DND-41 (cell line): ENCODE measurements around the gene ARL6IP5.

ENCODE experiments used
- ATAC-seq: fragments of 200-7000 bp; cut with Tn5 transposase; 3 replicates; pipeline ENCODE4 v1.9.1; 2021; ENCODE audit warnings: low read depth; ENCODE audit not compliant: insufficient read depth
- DNase-seq: peaks from one replicate; pipeline ENCODE4 v3.0.0-alpha.2; 2020
- H2AFZ ChIP-seq: 2 replicates; pipeline ENCODE4 v1.6.0; 2012; ENCODE audit warnings: low read depth, low read length
- H3K27ac ChIP-seq: 2 replicates; pipeline ENCODE4 v1.5.1; 2012; ENCODE audit warnings: low read length, inconsistent platforms
- H3K27me3 ChIP-seq: fragments of 200-600 bp; sonication (generic); 2 replicates; pipeline ENCODE4 v1.6.0; 2012; ENCODE audit warnings: low read length, mild to moderate bottlenecking, inconsistent platforms; ENCODE audit not compliant: insufficient read depth, poor library complexity
- H3K36me3 ChIP-seq: 2 replicates; pipeline ENCODE4 v1.5.1; 2012; ENCODE audit warnings: low read length, inconsistent platforms; ENCODE audit not compliant: insufficient read depth
- H3K4me1 ChIP-seq: 2 replicates; pipeline ENCODE4 v1.5.1; 2012; ENCODE audit warnings: mild to moderate bottlenecking, low read length; ENCODE audit not compliant: insufficient read depth
- H3K4me2 ChIP-seq: 2 replicates; pipeline ENCODE4 v1.6.0; 2012; ENCODE audit warnings: mild to moderate bottlenecking, moderate library complexity, low read length, inconsistent platforms; ENCODE audit not compliant: insufficient read depth
- H3K4me3 ChIP-seq, 2 experiments: fragments of 200-600 bp in 1 of 2; shearing (Covaris generic) in 1 of 2; 2 replicates each; pipeline ENCODE4 v1.5.1; 2012 to 2016; ENCODE audit warnings: inconsistent platforms in 2 of 2, low read length in 2 of 2, mild to moderate bottlenecking in 2 of 2, low read depth in 1 of 2, moderate library complexity in 1 of 2
- H3K79me2 ChIP-seq: 2 replicates; pipeline ENCODE4 v1.6.0; 2012; ENCODE audit warnings: low read length, inconsistent platforms; ENCODE audit not compliant: insufficient read depth
- H3K9ac ChIP-seq: 2 replicates; pipeline ENCODE4 v1.6.0; 2012; ENCODE audit warnings: low read depth, mild to moderate bottlenecking, inconsistent platforms, low read length, moderate library complexity
- H3K9me3 ChIP-seq: 2 replicates; pipeline ENCODE4 v1.5.1; 2012; ENCODE audit warnings: low read length, moderate library complexity, mild to moderate bottlenecking, inconsistent platforms; ENCODE audit not compliant: insufficient read depth, severe bottlenecking
- H4K20me1 ChIP-seq: 2 replicates; pipeline ENCODE4 v1.6.0; 2012; ENCODE audit warnings: low read length; ENCODE audit not compliant: insufficient read depth
- CTCF ChIP-seq: IDR thresholded peaks from 2 replicates; pipeline ENCODE4 v1.5.1; 2012; ENCODE audit warnings: borderline replicate concordance, low read length, moderate library complexity, mild to moderate bottlenecking; ENCODE audit not compliant: poor library complexity, severe bottlenecking; ENCODE audit errors: extremely low read depth
- EZH2 ChIP-seq: IDR thresholded peaks from 3 replicates; pipeline ENCODE4 v1.6.1; 2012; ENCODE audit warnings: borderline replicate concordance, low read depth, mild to moderate bottlenecking, moderate library complexity, low read length, inconsistent platforms; ENCODE audit not compliant: severe bottlenecking

Gene ARL6IP5, protein sequence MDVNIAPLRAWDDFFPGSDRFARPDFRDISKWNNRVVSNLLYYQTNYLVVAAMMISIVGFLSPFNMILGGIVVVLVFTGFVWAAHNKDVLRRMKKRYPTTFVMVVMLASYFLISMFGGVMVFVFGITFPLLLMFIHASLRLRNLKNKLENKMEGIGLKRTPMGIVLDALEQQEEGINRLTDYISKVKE

GRCh38 chr3:69084326-69085167, at the start of gene ARL6IP5:
Gene ARL6IP5 (plus strand): TSS chr3:69084937. CDS start chr3:69085048, 111 bp downstream.
- Histone ChIP-seq H3K27me3 (no peaks in the 10 kb centered on the region), H3K27ac (peak within 1 kb of the TSS; percentile 90), H3K4me3 (peak within 1 kb of the TSS; percentile 94 to 95), H3K36me3 (peaks cover 9% of the 10 kb centered on the region), H3K9ac (peak within 1 kb of the TSS; percentile 86), H3K4me1 (peaks cover 75% of the 10 kb centered on the region), H3K4me2 (peak within 1 kb of the TSS; percentile 91), H3K79me2 (peaks cover 64% of the 10 kb centered on the region), H4K20me1 (no peaks in the 10 kb centered on the region), H2AFZ (peak within 1 kb of the TSS; percentile 93), H3K9me3 (no peaks in the 10 kb centered on the region)
- DNase-seq (peak; percentile 94), ATAC-seq (peak; percentile 77)
- no peak for TF ChIP-seq EZH2
- TF ChIP-seq CTCF: no peak

DNA sequence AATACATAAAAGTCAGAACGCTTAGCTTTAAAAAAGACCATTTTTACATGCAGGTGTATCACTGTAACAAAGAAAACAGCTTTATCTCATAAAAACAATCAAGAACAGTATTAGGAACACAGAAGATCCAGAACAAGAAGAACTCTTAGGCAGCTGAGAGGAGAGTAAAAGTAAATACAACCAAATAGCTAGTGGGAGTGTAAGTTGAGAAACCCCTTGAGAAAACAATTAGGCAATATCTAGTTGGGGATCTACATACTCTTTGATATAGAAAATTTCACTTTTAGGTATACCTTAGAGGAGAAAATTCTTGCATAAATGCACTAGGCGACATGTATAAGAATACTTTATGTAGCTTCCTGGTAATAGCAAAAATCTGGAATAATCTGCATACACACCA, 40.1 kb upstream of the ARL6IP5 start:
- Histone ChIP-seq H3K4me1 (peaks cover 17% of the 10 kb centered on the region), H3K36me3 (peaks cover 70% of the 10 kb centered on the region), H4K20me1 (no peaks in the 10 kb centered on the region), H3K4me2 (no peak overlapping the region), H3K79me2 (peaks cover 29% of the 10 kb centered on the region), H3K4me3 (no peak overlapping the region), H3K9me3 (no peaks in the 10 kb centered on the region), H3K27me3 (no peaks in the 10 kb centered on the region), H3K9ac (no peak overlapping the region), H3K27ac (no peak overlapping the region), H2AFZ (no peak overlapping the region)
- DNase-seq (no peak), ATAC-seq (no peak)
- no peak for TF ChIP-seq EZH2
- TF ChIP-seq CTCF: no peak

- ATAC-seq: no peak
- H3K4me2 ChIP-seq: peak overlapping the region; percentile 83
Measured at GRCh38 chr3:69048990-69049389, 35.7 kb upstream of the ARL6IP5 start.

More at GRCh38 chr3:69048990-69049389, 35.7 kb upstream of the ARL6IP5 start:
- Histone ChIP-seq H3K9me3 (no peaks in the 10 kb centered on the region), H3K36me3 (peaks cover 34% of the 10 kb centered on the region), H3K27me3 (no peaks in the 10 kb centered on the region), H3K4me1 (peaks cover 42% of the 10 kb centered on the region), H3K9ac (no peak overlapping the region), H2AFZ (no peak overlapping the region), H3K4me3 (no peak overlapping the region), H3K79me2 (peaks cover 54% of the 10 kb centered on the region), H4K20me1 (peaks cover 6% of the 10 kb centered on the region; the same call in 1 of the 2 replicates), H3K27ac (no peak overlapping the region)
- TF ChIP-seq CTCF (no peak), EZH2 (no peak)
- no peak for DNase-seq
